NCI-H524 treated with DMSO at 0.1 percent for 48 hours (cell line): Measurements from ENCODE around the gene OVCH1.

Experiments used
- DNase-seq: peaks from one replicate; lab custom pipeline; 2025; lab: John Stamatoyannopoulos, UW

OVCH1 gene, protein sequence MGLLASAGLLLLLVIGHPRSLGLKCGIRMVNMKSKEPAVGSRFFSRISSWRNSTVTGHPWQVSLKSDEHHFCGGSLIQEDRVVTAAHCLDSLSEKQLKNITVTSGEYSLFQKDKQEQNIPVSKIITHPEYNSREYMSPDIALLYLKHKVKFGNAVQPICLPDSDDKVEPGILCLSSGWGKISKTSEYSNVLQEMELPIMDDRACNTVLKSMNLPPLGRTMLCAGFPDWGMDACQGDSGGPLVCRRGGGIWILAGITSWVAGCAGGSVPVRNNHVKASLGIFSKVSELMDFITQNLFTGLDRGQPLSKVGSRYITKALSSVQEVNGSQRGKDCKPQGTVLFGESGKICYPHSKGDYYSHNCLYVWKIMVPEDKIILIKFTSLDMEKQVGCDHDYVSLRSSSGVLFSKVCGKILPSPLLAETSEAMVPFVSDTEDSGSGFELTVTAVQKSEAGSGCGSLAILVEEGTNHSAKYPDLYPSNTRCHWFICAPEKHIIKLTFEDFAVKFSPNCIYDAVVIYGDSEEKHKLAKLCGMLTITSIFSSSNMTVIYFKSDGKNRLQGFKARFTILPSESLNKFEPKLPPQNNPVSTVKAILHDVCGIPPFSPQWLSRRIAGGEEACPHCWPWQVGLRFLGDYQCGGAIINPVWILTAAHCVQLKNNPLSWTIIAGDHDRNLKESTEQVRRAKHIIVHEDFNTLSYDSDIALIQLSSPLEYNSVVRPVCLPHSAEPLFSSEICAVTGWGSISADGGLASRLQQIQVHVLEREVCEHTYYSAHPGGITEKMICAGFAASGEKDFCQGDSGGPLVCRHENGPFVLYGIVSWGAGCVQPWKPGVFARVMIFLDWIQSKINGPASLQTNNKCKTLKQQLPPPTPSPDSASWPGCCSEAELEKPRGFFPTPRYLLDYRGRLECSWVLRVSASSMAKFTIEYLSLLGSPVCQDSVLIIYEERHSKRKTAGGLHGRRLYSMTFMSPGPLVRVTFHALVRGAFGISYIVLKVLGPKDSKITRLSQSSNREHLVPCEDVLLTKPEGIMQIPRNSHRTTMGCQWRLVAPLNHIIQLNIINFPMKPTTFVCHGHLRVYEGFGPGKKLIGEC

DNA sequence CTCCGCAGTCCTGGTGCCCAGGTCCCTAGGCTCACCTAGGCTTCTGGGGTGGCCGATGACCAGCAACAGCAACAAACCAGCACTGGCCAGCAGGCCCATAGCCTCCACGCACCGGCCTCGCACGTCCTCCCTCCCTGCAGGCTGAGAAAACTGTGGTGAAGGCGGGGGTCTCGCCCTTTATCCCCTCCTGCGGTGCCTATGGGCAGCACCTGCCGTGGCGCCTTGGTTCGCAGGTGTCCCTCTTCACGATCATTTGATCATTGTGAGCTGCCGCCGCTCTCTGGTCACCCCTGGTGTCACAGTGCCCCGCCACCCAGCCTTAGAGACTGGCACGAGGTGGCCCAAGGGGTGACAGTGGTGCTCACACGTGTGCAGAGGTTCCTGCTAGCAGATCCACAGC, at the start of gene OVCH1:
TSS of gene OVCH1 (minus strand) at position 99 of the 400 bp plus-strand sequence. CDS start at position 99, 0 bp downstream.
- DNase-seq: no peak

DNA sequence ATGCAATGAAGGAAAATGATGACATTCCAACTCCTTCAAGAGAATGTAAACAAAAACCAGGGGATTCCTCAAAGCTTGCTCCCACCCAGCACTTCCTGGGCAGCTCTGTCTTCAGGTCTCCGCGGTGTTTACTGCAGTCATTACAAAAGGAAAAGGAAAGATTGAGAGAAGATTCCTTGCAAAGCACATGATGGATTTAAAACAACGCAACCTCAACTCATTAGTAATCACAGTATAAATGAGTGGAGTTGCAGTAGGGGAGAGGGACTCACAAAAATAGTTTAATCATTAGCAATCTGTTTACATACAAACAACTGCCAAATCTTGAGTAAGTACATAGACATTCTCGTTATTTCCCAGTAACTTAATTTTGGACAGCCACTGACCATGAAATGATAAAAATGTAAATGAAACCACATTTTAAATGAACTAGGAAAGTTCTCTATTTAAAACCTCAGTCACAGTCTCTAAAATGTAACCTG, 49.7 kb upstream of the OVCH1 start:
- DNase-seq: no peak

DNA sequence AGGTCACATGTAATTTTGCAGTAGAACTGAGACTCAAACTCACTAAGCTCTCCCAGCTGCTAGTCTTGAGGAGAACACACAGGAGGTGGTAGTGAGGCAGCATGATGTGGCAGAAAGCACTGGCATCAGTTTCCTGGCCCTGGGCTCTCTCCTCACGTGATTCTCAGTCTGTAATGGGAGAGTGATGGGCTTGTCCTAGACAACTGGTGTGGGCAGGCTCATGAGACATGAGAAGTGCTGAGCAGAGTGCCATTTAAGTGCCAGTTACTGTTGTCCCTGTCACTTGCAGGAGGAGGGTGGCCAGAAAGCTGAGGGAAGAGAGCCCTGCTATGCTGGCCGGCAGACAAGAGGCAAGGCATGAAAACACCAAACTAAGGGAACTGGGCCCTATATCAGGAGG, 48.5 kb upstream of the OVCH1 start:
- DNase-seq: no peak

DNA sequence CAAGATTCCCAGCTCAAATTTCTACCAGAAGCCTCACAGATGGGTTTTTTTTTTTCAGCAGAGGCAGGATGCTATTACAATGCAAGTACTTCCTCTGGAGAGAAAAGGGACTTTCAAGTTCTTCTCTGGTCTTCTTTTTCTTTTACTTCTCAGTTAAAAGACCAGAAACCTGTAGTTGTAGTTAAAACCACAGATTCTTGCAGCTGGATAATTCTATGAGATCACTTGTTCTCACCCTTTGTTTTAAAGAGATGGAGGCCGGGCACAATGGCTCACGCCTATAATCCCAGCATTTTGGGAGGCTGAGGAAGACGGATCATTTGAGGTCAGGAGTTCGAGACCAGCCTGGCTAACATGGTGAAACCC, 47.6 kb upstream of the OVCH1 start:
- no peak for DNase-seq

DNA sequence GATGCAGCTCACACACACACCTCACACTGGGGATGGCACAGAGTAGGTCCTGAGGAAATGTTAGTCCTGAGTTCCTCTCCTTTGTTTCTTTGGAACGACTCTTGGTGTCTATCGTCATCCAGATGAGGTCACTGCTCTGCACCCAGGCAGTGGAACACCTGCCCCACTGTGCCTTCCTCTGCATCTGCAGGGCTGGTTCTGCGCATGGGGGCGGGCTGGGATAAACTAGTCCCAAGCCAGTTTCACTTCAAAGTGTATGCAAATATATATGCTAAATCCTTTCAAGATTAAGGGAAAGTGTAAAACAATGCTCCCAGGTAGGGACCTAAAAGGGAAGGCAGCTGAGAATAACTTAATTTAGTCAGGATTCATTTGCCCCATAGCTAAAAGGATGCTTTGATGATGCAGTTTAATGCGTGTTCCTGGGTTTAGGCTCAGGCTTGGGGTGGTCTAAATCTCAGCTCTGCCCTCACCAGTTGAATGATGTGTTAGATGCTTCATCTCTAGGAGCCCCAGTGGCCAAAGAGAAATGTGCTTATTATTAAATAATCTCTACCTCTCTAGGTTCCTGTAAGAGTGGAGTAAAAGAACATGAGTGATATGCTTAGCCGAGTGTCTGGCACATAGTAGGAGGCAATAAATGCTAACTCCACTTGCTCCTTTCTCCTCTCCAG, 47.1 kb upstream of the OVCH1 start:
- no peak for DNase-seq

DNA sequence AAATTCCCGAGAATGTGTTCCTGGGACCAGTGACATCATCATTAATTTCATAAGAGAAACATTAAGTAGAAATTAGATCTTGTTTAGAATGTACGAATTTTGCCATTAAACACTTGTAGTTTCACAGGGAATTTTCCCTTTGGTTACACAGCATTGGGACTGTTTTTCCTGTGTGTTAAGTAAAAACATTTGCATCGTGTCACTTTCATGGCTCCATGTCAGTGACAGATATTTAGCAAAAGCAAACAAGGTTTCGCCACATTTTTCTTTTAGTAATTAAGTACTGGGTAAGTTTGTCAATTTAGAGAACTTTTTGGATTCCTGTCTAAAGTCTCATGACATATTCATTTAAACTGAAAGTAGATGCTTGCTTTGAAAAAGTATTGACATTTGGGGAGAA, 45.5 kb upstream of the OVCH1 start:
- DNase-seq: no peak

DNA sequence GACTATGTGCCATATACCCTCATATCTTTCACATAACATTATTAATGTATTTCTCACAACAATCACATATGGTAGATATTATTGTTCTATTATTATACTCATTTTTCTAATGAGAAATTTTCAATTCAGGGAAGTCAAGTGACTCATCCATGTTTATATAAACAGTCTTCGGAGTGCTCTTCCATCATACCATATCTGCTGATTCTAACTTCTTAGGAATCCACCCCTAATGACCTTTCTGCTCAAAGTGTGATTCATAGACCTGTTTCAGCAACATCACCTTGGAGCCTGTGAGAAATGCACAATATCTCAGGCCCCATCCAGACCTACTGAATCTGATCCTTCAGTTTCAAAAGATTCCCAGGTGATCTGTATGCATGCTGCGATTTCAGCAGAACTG, 39.8 kb upstream of the OVCH1 start:
- no peak for DNase-seq

DNA sequence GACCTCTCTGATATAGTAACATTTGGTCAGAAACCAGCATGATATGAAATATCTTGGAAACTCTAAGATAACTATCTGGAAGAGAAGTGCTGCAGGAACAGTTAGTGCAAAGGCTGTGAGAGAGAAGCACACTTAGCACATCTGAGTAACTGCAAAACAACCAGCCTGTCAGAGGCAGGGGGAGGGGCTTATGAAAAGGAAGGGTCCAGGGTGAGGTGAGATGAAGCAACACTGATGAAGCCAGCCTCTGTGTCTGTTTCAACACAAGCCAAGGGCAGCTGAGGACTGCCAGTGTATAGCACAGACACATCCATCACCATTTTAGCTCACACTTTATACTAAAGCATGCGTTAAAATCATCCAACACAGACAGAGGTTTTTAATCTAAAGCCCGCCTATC, 37.4 kb upstream of the OVCH1 start:
- DNase-seq: no peak

DNA sequence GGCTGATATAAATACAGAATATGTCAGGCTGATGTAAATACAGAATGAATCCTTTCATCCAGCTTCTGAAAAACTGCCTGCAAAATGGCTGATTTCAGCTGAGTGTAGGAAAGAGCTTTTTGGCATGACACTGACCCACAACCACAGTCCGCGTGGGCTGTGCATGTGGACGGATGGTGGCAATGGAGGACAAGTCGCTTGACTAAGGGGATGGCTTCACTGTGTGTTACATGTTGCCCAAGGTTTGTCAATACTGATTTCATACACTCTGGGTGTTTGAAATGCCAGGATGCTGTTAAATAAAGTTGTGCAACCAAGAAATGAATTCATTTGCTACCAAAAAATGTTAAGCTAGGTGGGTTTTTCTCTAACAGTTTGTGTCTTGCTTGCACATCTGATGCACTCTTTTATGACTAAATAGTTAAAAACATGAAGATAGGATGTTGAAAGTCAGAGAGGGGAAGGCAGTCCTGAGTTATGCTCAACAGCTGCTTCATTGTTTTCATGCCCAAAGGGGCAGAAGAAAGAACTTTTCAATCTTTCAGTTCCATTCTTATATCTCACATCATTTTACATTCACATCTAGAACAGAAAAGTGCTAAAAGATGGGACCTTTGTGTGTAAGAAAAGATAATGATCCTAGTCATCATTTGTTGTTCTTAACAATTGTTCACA, 36.5 kb upstream of the OVCH1 start:
- DNase-seq: no peak

DNA sequence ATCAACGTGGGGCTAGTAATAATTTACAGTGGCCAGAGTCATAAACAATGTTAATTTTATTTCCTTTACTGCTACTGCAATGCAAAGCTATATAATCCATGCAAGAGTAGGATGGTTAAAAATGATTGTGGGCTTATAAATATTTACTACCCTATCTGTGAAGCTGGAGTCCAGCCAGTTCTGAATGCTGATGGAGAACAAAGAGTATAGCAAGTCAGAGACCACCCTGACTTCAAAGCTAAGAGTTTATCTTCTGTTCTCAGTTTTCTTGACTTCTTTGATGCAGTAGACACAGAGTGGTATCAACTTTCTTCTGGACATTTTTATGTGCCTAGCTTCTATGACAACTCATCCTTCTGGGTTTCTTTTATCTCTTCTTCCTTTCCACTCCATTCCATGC, 34.0 kb upstream of the OVCH1 start:
- DNase-seq: no peak

DNA sequence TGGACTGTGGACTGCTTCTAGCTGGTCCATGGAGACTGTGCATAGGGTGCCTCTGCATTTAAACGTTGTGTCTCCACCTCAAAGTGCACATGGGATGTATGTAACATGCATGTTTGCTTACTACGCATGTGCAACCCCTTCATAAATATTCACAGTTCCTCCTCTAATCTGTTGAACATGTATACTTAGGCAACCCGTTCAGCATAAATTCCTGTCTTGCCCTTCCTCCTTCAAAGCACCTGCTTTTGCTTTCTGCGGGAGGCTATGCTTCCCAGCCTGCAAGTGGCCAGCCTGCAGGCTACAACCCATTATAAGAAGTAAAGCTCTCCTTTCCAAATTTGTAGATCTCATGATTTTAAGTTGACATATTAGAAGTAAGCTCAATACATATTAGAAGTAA, 33.0 kb upstream of the OVCH1 start:
- no peak for DNase-seq

DNA sequence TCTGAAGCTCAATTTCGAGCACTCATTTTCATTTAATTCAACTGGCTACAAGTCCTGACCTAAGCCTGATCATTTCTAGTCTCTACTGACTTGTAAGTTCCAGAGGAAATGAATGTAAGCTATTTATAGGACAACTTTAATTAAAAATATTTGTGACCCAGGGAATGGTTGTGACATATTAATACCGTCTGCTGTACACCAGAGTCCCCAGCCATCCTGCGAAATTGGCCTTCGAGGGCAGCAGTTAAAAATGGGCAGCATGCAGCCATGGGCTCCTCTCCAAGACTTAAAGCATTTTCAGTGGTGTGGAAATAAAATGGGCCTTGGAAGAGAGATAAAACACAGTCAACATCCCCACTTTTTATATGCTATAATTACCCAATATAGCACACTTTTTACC, 30.7 kb upstream of the OVCH1 start:
- no peak for DNase-seq

DNA sequence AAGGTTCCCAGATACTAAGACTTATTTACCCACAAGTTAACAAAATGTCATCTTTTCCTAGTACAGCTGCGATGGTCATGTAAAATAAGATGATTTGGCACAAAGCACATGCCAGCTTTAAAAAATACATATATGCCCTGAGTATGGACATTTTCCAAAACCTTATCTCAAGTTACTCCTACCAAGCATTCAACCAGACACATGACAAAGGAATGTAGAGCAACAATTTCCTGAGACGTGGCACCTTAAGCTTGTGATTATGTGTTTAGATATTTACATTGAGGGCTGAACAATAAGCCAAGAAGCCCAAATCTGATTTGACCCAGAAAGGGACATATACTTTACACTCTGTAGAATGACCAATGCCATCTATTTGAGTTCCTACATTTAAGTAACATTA, 24.5 kb upstream of the OVCH1 start:
- DNase-seq: no peak

DNA sequence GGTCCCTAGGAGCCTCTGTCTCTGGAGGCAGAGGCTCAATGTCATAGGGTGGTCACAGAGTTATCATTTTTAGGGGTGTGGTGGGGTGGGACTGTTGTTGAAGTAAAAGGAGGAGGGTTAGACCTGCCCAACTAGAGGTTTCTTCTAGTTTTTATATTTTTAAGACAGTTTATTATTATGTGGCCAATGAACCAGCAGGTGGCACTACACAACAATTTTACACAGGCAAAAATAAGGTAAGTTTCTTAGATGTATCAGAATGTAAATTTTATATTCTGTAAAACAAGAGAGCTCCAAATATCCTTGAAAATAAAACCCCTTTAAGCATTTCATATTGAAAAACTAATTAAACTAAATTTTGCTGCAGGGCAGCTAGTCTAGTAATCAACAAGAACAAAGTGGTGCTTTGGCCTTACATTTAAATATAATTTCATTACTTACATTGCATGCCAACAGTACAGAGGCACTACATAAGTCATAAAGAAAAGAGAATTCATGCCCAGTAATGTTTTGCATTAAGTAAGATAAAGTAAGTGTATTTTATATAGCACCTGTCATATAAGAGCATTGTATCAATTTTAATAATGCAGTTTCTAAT, 22.2 kb upstream of the OVCH1 start:
- DNase-seq: no peak

DNA sequence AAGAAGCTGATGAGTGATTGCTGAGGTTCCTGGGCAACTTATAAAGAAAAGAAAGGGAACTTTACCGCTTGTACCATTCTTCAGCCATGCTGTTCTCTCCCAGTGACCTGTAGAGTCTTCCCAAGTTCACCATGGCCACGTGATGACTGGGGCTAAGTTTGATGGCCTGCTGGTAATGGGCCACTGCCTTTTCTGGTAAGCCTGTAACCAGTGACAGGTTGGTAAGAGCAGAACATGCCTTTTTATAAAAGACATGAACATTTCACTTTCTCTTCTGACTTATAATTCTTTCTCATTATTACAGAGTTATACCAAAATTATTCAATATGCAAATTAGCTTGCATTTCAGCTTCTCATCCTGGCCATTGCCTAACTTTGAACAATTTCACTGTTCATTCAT, 20.9 kb upstream of the OVCH1 start:
- DNase-seq: no peak

DNA sequence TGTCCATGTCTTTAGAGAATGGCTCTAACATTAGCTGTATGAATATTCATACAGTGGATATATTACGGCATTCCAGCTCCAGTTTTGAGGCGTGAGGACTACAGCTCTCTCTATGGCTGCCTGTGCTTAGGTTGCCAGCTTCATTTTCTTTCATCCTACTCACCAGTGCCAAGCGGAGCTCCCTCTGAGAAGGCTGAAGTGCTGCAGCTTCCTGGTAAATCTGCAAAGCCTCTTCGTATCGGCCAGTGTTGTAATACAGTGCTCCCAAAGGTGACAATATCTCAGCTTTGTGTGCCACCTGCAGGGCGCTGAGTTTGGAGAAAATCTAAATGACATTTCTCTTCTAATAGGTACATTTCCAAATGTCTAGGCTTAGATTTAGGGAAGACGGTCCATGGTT, 19.8 kb upstream of the OVCH1 start:
- DNase-seq: no peak

DNA sequence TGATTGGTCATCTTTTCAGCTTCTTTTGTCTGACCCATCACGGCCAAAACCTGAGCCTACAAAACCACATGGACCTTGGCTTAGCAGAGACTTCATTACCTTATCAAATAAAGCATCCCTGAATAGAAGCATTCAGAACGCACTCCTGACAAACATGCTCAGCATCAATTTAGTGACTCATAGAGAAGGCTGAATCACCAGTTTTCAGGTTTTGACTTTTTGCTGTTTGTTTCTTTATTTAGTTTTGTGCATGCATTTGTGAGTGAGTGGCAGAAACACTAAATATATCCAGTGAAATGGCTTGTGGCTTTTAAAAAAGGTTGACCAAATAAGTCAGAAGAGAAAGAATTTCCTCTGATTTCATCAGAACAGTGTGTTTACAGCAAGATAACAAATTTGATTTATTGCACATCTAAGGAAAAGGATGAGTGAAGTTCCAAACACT, 19.0 kb upstream of the OVCH1 start:
- DNase-seq: no peak

DNA sequence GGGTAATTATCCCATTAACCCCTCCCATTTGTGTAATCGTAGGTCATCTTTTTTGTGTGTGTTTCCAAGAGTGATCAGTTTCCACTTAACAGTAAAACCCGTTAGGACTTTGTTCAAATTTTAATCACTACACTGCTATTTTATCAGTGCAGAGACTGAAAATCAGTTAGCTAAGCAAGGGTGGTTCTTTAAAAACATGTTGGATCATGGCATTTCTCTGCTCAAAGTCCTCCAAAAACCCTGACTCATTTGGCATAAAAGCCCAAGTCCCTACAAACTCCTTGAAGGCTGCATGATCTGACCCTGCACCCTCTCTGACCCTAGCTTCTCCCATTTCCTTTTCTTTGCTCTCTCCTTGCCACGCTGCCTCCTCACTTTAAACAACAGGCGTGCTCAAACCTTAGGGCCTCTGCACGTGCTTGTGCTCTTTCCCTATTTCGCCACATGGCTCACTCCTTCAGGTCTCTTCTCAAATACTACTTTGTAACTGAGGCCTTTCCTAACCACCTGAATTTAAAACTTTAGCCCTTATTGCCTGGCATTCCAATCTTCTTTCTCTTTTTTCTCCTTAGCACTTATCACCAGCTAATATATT, 13.2 kb upstream of the OVCH1 start:
- no peak for DNase-seq

DNA sequence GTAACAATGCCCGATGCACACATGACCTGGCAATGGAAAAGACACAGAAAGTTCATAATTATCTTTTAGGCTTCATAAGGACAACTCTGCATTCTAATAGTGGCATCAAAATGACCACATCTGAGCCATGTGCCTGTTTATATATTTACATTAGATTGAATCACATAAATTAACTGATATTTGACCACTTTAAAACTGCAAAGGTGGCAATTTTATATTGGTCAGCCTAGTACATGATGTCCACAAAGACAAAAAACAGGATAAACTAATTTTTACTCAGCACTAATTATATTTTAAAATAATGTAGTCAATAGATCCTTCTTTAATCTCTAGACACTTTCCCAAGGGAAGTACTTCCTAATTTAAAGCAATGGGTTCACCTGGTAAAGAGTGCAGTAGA, 12.0 kb upstream of the OVCH1 start:
- no peak for DNase-seq

DNA sequence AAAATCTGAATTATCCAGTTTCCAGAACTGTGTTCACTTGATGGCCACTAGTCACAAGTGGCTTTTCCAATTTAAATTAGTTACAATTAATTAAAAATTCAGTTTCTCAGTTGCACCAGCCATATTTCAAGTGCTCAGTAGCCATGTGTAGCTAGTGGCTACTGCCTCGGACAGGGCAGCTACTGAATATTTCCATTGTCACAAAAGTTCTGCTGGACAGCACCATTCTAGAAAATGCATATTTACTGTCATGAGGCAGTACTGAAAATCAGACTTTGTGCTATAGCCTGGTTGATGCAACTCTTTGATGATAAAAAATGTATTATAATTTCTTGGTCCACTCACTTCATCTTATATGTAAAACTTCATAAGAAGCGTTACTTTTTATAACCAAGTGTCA, 11.5 kb upstream of the OVCH1 start:
- no peak for DNase-seq

DNA sequence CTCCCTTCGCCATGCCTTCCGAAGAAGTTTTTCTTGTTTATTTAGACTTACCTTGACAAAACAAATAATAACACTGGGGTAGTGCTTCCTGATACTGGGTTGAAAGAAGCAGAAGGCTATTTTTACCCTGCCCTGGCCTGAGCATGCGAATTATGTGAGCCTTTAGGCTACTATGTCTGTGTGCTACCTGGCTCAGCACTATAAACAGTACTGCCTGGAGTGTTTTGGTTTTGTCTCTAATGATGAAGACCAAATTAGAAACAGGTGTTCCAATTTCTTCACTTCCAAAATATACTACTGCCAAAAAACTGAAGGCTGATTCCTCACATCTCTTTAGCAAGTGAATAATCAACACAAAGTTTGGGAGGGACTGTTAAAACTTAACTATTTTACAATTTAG, 7.6 kb upstream of the OVCH1 start:
- no peak for DNase-seq
